GM18907 (cell line): ENCODE data around the gene VWA2.
"Not testable (repeated sequence)": the region's sequence is repeated elsewhere in the genome, so short reads cannot be mapped to it uniquely, and the experiment has no call there.

Experiments
- ATAC-seq: cut with Tn5 transposase; IDR thresholded peaks from one replicate; pipeline ENCODE4 v1.9.1; 2021; ENCODE audit warnings: mild to moderate bottlenecking, moderate library complexity; ENCODE audit not compliant: unreplicated experiment

The VWA2 gene

DNA sequence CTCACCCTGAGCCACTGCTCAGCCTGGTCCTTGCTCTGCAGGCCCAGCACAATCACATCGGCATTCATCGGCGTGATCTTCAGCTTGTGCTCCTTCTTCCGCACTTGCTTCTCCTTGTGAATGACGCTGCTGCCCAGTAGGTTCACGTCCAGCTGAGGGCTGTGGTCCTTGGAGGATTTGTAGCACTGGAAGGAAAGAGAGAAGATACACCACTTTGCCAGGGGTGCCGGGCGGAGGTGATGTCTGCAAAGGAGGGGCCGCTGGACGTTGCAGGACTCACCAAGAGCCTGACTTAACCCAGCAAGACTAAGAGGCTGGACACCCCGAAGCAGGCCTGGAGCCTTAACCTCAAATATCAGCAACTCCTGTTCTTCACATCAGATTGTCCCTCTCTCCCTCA, 74.8 kb downstream of the VWA2 start:
- no peak for ATAC-seq

DNA sequence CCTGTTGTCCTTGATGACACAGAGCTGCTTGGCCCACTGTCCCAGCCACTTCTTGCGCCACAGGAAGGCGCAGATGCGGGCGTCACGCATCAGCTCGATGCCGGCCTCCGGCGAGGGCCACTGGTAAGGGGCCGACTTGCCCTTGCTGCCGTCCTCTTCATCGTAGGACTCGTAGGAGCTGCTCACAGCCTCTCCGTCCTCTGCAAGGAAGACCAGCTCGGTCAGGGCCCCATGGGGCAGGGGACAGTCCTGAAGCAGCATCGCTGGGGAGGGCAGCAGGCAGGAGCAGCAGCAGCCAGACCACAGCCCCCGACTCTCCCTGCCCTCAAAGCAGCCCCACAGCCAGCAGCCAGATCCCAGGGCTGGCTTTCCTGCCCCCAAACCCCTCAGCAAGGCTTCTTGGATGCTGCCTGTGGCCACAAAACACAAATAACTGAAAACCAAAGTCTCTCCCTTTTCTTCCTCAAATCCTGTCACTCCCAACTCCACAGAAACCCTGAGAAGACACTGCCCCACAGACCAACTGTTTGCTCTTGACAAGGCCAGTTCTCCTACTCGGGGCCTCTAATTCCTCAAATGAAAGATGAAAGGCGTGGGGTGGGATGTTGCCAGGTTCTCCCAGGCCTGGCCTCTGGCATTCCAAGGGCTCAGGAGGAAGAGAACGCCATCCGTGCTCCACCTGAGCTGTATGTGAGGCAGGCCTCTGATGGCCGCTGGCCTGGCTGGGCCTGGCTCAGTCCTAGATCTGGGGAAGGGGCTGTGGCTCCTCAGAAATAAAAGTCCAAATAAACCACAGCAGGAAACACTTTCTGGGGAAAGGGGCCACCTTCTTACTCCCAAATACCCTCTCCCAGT, 76.7 kb downstream of the VWA2 start:
- no peak for ATAC-seq

GRCh38 chr10:114316744-114317143, 77.7 kb downstream of the VWA2 start:
- ATAC-seq: no peak

- ATAC-seq: no peak
These were observed 80.6 kb downstream of the VWA2 start for GRCh38 chr10:114319406-114320248.

- no peak for ATAC-seq
These were observed 81.4 kb downstream of the VWA2 start for GRCh38 chr10:114320249-114321116.

DNA sequence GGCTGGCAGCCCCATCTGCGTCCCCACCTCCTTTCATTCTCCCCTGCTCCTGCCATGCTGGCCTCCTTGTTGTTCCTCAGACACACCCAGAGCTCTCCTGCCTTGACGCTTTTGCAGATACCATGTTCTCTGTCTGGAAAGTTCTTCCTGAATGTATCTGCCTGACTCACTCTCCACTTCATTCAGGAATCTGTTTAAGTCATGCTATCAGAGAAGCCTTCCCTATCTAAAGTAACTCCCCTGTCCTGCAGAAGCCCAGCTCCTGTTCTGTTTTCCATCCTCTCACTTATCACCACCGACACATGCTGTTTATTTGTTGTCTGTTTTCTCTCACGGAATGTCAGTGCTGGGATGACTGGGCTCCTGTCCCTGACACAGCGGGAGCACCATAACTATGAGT, 83.3 kb downstream of the VWA2 start:
- no peak for ATAC-seq

DNA sequence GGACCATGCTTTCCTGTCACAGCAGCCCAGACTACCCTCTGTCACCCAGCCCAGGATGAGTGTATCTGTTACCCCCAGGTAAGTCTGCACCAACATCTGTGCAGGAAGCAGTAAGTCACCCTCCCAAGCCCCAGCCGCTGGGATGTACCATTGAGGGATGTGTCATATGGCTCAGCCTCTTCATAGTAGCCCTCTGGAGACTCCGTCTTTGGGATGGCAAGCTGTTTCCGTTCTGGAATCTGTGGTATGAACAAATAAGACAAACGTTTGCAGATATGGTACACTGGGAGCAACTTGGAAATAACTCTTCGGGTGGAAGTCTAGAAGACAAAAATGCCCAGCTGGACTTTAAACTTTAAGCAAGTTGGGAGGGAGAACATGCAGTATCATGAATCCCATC, 84.0 kb downstream of the VWA2 start:
- no peak for ATAC-seq

GRCh38 chr10:114326795-114327194, 87.7 kb downstream of the VWA2 start:
- no peak for ATAC-seq

GRCh38 chr10:114327537-114328440, 88.7 kb downstream of the VWA2 start:
- ATAC-seq: no peak

DNA sequence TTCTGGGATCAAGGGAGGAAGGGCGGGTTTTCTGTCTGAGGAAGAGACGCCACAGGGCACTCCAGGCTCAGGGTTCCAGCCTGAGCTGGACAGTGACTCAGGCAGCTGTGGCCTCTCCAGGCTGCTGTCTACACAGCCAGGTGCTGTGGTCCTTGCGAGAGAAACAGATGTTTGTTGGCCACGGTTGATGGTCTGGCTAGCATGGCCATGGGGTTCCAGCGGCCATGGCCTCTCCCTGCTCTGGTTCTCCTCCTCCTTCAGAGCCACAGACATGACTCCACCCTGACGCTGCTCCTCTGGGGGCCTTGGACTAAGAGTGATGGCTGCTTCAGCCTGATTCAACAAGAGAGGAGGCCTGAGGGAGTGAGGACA, 89.4 kb downstream of the VWA2 start:
- no peak for ATAC-seq

DNA sequence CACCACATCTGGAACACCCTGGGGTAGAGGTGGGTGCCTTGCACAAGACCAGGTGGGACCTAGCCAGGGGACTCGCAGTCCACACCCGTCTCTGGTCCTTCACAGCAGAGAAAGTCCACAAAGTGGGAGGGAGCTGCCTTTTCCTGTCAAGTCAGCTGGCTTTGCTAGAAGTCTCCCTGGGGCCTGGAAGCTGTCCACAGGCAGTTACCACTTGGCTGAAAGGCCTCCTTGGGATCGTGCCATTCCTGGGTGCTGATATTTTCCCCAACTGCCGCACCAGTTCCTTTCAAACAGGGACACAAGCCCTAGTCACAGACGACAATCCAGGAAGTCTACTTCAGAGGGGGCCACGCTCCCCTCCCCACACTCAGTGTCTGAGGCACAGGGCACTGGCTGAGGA, 89.8 kb downstream of the VWA2 start:
- no peak for ATAC-seq

DNA sequence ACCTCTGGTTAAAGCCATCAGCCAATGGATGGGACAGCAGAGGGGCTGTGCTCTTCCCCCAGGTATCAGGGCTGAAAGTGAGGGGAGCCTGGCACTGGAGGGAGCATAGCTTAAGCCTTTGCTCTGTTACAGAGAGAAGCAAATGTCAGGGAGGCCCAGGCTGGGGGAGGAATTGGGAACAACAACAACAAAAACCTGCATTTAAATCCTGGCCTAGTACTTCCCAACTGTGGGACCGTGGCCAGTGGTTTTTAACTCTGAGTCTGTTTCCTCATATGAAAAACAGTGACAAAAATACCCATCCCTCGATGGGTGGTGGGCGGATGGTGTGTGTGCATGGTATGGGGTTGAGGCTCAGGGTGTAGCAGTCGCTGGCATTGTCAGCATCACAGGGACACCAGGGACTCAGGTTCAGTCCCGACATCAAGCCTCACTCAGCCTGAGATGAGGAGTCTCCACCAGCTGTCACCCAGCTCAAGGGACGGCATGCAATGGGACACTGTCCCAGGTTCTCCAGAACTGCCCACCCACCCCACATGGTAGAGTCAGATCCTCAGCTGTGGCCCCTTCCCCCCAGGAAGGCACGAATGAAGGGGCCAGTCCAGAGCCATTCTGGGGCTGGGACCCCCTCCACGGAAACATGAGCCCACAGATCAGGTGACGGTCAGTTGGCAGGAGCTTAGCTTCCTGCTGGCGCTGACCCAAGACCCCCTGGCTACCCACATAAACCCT, 90.7 kb downstream of the VWA2 start:
- ATAC-seq: no peak

DNA sequence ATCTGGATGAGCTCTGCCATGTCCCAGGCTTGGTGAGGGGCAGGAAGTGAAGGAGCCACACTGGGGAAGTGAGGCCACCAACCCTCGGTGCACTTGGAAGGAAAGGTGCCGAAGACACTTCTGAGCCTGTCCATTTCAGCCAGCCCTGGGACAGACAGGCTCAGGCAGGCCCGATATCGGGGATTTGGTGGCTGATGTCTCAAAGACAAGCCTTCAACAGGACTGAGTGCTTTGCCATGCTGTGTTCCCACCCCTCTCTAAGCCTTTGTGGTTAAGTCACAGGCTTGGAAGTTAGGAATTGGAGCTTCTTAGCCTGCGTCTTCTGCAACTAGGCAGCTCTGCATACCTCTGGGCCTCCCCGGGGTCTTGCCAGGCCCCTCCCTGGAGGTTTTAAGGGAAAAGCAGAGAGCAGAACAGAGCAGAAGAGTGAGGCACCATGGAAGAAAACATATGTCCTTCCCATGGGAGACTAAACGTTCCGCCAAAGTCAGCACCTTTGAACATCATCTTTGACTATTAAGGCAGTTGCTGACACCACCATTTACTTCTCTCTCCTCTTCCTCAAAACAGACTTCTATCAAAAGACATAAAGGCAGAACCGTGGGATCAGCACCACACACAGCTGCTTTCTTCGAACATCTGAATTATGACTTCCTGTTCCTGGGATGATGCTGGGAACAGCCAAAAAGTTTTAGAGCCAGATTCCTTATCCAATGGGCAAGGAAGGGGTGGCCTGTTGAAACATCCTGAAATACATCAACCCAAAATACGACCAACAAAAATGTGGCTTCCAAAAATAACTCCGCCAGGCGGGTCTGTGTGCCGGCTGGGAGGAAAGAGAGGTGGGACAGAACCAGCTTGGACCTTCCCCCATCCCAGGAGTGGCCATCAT, 93.5 kb downstream of the VWA2 start:
- no peak for ATAC-seq

GRCh38 chr10:114333441-114333840, 94.4 kb downstream of the VWA2 start:
- ATAC-seq: not testable (repeated sequence)

- ATAC-seq: no peak
These were observed 95.2 kb downstream of the VWA2 start for GRCh38 chr10:114334301-114334700.

DNA sequence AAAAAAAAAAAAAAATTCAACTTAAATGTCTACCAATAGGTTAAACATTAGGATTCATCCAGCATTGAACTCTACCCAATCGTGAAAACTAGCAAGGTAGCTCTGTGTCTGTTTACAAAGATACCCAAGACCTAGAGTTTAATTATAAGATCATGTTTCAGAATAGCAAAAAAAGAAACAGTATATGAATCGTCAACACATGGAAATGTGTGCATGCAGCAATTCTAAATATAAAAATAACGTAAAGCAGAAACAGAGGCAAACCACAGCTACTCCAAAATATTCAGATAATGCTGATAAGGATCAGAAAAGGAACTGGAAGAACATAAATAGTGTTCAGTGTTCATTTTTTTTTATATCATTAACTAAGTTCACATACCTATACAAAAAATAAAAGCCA, 96.6 kb downstream of the VWA2 start:
- no peak for ATAC-seq

GRCh38 chr10:114336823-114337509, 97.9 kb downstream of the VWA2 start:
- ATAC-seq: no peak
